AG09319 (cell line): ENCODE results near the gene CRIM1.

Source experiments
- DNase-seq: peaks from one replicate; pipeline ENCODE4 v3.0.0-alpha.2; 2010; ENCODE audit warnings: low read depth; ENCODE audit errors: extremely low read depth
- CTCF ChIP-seq: IDR thresholded peaks from 2 replicates; pipeline ENCODE4 v1.5.1; 2011; ENCODE audit warnings: low read depth, mild to moderate bottlenecking, inconsistent platforms, low read length, moderate library complexity

CRIM1 gene

DNA sequence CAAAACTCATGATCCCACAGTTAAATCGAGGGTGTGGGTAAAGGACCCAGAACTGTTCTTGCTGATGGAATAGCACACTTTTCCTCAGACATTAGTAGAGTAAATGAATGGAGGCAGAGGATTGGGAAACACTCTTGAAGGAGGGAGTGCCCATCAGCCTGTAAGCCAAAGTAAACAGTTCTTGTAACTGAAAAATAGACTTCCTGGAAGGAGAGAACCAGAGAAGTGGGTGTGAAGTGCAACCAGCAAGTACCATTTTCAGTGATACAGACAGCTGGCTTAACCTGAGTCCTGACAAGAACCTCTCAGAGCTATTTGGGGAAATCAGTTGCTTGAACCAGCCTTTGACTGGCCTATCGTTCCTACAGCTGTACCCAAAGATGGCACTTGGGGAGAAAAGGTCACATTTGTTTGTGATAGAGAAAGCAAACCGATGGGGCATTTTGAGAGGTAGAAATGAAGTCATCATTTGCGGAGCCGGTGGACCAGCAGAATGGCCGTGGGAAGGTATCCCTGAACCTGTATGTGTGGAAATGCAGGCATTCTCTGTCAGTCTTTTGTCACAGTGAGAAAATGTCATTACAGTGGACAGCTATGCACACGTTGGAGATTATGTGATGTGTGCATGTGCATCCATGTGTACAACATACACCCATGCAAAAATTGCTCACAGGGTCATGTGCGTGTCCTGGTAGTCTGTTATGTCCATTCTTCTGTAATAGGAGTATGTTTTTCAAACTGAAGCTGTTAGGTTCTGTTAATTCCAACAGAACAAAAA lies 17.8 kb downstream of the CRIM1 start:
- no peak for DNase-seq
- TF ChIP-seq CTCF = no peak

DNA sequence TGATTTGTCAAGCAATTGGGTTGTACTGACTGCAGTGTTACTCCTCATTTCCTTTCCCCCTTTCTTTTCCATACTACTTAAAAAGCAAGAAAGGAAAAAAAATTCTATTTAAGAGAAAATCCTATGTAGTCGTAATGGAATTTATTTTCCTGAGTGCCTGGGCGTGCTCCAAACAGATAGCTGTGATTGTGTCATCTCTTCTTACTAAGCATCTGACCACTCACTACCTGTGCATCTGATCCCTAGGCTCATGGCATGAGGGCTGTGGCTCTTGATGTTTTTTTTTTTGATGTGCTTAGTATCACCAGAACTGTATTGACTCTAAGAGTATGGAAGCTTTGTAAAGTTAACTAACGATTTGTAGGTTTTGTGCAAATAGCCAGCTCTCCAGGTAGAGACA lies 19.0 kb downstream of the CRIM1 start:
- no peak for DNase-seq
- TF ChIP-seq CTCF = no peak

GRCh38 chr2:36376319-36376765 lies 20.8 kb downstream of the CRIM1 start:
- DNase-seq = no peak
- no peak for TF ChIP-seq CTCF

GRCh38 chr2:36376992-36377738 lies 21.6 kb downstream of the CRIM1 start:
- DNase-seq = no peak
- no peak for TF ChIP-seq CTCF

GRCh38 chr2:36379710-36380448 lies 24.3 kb downstream of the CRIM1 start:
- DNase-seq = no peak
- no peak for TF ChIP-seq CTCF

GRCh38 chr2:36380624-36381481 lies 25.3 kb downstream of the CRIM1 start:
- no peak for TF ChIP-seq CTCF
- no peak for DNase-seq
